Right ventricle myocardium inferior (tissue), 1 donor: Measurements from ENCODE around the gene ARHGAP42. TPM values are rescaled to one million over a fixed set of nuclear protein-coding genes. Genes with fewer than 3 reads are reported as not detected.

Experiments used
- ATAC-seq: fragments of 200-7000 bp; cut with Tn5 transposase; one replicate; pipeline ENCODE4 v1.9.1; 2020; ENCODE audit warnings: mild to moderate bottlenecking, moderate library complexity
- DNase-seq: peaks from one replicate; pipeline ENCODE4 v3.0.0; 2021; ENCODE audit errors: missing footprints
- intact Hi-C: fragments of 100-400 bp; cut with DNase I; formaldehyde crosslinking; loops from one replicate; pipeline ENCODE4 v1.11.0; 2022
- total RNA-seq: library from RNA; stranded (reverse); fragmentation: NEBNext Ultra II Directional; extraction: Animal tissue kit (Norgen Biotek cat#: 25700); gene quantifications from one replicate; pipeline ENCODE4 v1.2.1, GENCODE V29; 2021
- donor health status: DM: no; HTN: yes; CAD: no; lungs with severe emphysema.

The ARHGAP42 gene
- total RNA-seq, 1 donor from 2014 or later: 4.5 TPM

DNA sequence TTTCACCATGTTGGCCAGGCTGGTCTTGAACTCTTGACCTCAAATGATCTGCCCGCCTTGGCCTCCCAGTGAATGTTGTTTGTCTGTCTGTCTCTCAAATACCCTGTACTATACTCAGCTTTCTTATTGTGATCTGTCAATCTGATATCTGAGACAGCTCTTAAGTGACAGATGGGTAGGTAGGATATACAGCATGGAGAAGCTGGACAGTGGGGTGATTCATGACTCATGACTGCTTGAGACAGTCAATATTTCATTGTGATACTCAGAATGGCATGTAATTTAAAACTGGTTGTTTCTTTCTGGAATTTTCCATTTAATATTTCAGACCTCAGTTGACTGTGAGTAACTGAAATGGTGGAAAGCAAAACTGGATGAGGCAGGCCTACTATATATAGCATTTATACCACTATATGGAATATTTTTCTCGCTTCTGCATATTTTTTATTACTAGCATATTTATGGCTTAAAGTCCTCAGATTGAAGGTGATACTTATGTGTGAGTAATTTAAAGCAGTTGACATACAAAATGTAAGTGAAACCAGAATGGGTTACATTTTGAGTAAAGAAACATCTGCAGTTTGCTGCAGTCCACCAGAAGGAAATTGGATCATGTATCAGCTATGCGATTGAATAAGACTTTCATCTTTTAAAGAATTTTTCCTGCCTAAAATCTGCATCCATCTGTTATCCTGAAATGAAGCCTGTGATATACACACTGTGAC lies 22.3 kb downstream of the ARHGAP42 start:
- intact Hi-C loops: no loop called here
- DNase-seq: no peak
- no peak for ATAC-seq

DNA sequence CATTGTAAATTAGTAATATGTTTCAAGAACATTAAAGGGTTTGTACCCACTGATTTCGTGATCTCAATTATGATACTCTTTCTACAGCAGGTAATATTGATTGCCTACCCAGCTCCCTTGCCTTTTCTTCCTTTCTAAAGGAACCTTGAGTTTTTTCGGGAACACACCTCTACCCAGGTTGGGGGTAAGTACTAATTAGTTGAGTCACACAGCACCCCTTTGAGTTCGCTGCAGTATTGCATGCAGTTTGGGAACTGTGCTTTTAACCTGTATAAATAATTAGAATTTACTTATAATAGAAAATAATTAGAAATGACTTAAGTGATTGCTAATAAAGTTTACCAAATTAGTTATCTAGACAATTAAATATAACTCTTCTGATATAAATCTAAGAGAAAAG lies 24.9 kb downstream of the ARHGAP42 start:
- ATAC-seq: no peak
- intact Hi-C loops: no loop called here

GRCh38 chr11:100712583-100712982 lies 25.5 kb downstream of the ARHGAP42 start:
- DNase-seq (no peak), ATAC-seq (no peak)
- intact Hi-C loops: no loop called here

More for the DNA sequence above, 24.9 kb downstream of the ARHGAP42 start:
- DNase-seq: no peak

DNA sequence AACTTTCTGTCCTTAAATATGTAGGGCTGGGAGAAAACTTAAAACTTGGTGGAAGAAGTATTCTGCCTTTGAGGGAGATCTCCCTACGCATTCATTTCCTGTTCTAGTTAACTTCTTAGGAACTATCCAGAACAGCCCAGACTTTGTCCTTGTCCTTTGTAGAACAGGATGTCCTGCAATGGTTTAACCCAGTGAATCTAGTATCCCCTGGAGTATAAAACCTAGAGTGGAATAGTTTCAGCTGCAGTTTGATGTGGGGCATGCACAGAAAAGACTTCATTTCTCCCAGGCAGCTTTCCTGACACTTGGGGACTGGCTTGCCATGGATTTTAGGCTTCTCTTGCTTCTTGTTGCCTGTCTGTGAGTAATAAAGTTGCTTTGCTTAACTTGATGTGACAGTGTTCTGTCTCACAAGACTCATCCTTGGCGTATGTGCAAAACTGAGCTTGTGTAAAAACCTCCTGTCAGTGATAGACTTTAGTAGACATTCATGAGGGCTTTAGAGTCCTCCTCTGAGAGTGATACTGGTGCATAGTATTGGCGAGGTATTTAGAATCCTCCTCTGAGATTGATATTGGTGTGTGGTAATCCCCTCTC lies 28.2 kb downstream of the ARHGAP42 start:
- ATAC-seq (peak; percentile 59), DNase-seq (no peak)
- intact Hi-C loops: no loop called here

- DNase-seq: no peak
- ATAC-seq: no peak
Observed at GRCh38 chr11:100716838-100717237, 29.8 kb downstream of the ARHGAP42 start.

GRCh38 chr11:100719362-100719761 lies 32.3 kb downstream of the ARHGAP42 start:
- ATAC-seq (peak; percentile 41), DNase-seq (no peak)
- intact Hi-C loops: no loop called here

More at GRCh38 chr11:100716838-100717237, 29.8 kb downstream of the ARHGAP42 start:
- intact Hi-C loops: no loop called here

- DNase-seq (no peak), ATAC-seq (peak; percentile 90)
- intact Hi-C loops: no loop called here
Observed at GRCh38 chr11:100719809-100720221, 32.7 kb downstream of the ARHGAP42 start.

GRCh38 chr11:100726680-100727079 lies 39.6 kb downstream of the ARHGAP42 start:
- intact Hi-C loops: no loop called here
- ATAC-seq (no peak), DNase-seq (no peak)

- intact Hi-C loops: no loop called here
- no peak for DNase-seq
- peak; percentile 90 for ATAC-seq
Observed at GRCh38 chr11:100727410-100727809, 40.3 kb downstream of the ARHGAP42 start.

- intact Hi-C loops: loop anchor here (10.0 kb wide), 1 partner anchor 95 kb away; no protein-coding TSS in a partner anchor
- DNase-seq (no peak), ATAC-seq (no peak)
Observed at GRCh38 chr11:100730266-100730665, 43.2 kb downstream of the ARHGAP42 start.

GRCh38 chr11:100731471-100731870 lies 44.4 kb downstream of the ARHGAP42 start:
- intact Hi-C loops: loop anchor here (10.0 kb wide), 1 partner anchor 97 kb away; no protein-coding TSS in a partner anchor
- peak; percentile 33 for ATAC-seq

GRCh38 chr11:100732949-100733348 lies 45.9 kb downstream of the ARHGAP42 start:
- intact Hi-C loops: loop anchor here (10.0 kb wide), 1 partner anchor 98 kb away; no protein-coding TSS in a partner anchor
- DNase-seq (no peak), ATAC-seq (no peak)

More at GRCh38 chr11:100731471-100731870, 44.4 kb downstream of the ARHGAP42 start:
- DNase-seq: no peak

- ATAC-seq (no peak), DNase-seq (no peak)
- intact Hi-C loops: loop anchor here (10.0 kb wide), 1 partner anchor 100 kb away; no protein-coding TSS in a partner anchor
Observed at GRCh38 chr11:100734743-100735527, 47.8 kb downstream of the ARHGAP42 start.

DNA sequence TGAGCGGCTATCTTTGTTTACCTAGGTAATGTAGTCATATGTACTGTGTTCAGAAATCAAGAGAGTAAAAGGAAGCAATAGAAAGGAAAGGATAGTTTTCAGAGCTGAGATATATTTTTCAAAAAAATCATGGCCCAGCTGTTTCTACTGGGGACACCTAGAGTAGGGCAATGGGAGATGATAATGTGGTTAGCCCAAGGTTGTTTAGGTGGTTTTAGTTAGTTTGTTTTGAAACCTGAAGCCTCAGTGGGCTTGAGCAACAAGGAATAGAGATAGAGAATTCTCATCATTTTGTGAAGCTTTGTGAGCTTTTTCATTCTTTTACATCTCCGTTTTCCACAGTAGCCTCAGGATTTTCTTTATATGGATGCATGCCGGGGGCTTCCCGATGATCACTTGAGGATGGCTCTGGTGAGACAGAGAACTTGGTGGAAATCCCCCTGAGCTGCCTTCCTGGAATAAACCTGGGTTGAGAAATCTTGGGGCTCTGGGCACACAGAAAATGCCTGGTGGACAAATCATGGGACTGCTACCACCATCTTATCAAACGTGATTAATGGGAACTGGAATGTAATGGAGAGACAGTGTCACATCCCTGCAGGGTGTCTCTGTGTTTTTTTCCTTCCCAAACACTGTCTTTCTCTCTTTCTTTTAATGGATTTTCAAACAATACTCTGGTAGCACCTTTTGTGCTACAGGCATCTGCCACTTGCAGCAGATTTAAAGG lies 49.0 kb downstream of the ARHGAP42 start:
- intact Hi-C loops: loop anchor here (10.0 kb wide), 1 partner anchor 101 kb away; no protein-coding TSS in a partner anchor
- no peak for ATAC-seq
- no peak for DNase-seq

DNA sequence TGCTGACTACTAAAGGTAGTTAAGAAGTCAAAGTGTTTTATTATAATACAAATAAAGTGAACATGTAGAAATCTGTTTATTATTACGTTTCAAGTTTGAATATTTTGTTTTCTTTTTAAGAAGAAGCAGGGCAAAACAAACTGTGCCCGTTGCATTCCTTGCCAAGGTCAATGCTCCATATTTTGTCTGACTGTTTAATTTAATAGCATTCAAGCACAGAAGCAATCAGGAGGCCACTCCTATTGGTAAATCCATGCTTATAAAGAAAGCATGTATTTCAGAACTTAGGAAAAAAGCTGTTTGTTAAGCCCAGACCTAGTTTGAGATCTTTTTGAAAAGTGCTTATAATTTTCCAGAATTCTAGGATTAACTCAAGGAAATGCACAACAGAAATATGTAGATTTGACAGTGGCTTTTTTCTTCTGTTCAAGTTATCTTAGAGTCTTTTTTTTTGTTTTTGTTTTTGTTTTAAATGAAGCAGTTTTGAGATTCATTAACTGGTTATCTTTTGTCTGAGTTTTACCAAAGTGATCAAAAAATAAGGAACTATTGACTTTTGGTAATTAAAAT lies 51.7 kb downstream of the ARHGAP42 start:
- ATAC-seq: no peak
- DNase-seq: no peak
- intact Hi-C loops: loop anchor here (10.0 kb wide), 1 partner anchor 104 kb away; no protein-coding TSS in a partner anchor

DNA sequence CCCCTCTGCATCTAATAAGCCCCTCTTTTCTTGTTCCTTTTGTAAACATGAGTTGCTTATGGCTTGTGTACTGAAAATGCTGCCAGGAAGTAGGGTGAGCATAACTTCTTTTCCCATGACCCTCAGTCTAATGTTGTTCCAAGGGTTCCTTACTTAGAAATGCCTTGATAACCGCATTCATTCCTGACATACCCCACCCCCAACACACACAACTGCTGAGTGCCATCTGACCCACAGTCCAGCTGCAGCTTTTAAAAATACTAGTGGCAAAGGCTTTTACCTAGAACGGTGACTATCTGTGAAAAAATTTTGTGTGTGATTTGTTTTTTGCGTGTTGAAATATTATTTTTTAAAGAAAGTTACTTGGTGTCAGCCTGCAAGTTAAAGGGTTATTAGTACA lies 52.6 kb downstream of the ARHGAP42 start:
- no peak for DNase-seq
- ATAC-seq: peak; percentile 81
- intact Hi-C loops: loop anchor here (5.0 to 10.0 kb wide), 2 partner anchors 48 to 105 kb away; no protein-coding TSS in a partner anchor

DNA sequence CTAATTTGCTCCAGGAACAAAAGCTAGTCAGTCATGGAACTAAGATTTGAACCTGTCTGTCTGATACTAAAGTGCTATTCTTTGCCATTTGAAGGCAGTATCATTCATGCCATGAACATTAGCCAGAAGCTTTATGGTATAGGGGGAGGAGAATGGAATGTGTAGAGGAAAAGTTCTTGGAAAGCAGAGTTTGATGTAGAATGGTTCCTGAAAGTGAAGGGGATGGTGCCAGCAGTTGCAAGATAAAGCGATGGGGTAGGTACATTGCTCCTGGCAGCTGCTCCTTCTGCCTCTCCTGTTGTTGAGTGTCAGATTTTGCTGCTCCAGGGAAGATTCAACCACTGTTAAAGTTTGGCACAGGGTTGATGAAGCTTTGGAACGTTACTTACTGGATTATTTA lies 53.4 kb downstream of the ARHGAP42 start:
- DNase-seq (no peak), ATAC-seq (peak; percentile 52)
- intact Hi-C loops: loop anchor here (5.0 kb wide), 1 partner anchor 47 kb away; no protein-coding TSS in a partner anchor
